HT1080 (cell line): Measurements from ENCODE around the gene CEP152. TPM values are rescaled to one million over a fixed set of nuclear protein-coding genes. Genes with fewer than 3 reads are reported as not detected.
"Not testable (repeated sequence)": the region's sequence is repeated elsewhere in the genome, so short reads cannot be mapped to it uniquely, and the experiment has no call there.

ENCODE experiments used
- DNase-seq: peaks from one replicate; pipeline ENCODE4 v3.0.0-alpha.2; 2015; ENCODE audit warnings: low read depth
- total RNA-seq: library from RNA; depleted of rRNA; stranded (reverse); fragments of >200 nt; shearing (Covaris generic); gene quantifications from 2 replicates; pipeline ENCODE4 v1.2.3, GENCODE V29; 2014

Gene CEP152
- total RNA-seq, 1 experiment from 2014 or later = 14.5 TPM

DNA sequence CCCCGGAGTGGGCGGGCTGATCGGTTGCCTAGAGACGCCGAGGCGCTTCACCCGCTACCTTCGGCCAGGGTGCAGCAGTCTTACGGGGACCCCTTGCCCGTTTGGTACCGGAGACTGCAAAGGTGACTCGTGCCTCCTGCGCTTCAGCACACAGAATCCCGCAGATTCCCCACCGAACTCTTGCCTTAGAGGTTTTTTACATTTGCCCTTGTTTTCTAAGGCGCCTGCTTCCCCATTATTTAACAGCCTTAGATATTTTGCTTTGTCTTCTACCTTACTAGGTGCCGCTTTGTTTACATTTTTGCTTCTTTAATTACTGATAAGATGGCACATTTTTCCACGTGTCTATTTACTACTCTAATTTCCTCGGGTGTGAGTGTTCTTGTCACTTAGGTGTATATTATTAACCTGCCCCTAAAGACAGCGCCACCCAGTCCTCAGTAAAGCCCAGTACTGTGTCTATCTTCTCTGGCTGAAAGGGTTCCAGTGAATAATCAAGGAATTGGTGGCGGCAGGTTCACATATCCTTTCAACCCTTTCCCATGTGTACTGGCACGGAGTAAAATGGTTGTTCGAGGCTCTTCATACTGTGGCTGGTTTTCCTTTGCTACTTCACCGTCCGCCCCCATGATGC is 573 bp upstream of the CEP152 start:
- DNase-seq = peak; percentile 6

DNA sequence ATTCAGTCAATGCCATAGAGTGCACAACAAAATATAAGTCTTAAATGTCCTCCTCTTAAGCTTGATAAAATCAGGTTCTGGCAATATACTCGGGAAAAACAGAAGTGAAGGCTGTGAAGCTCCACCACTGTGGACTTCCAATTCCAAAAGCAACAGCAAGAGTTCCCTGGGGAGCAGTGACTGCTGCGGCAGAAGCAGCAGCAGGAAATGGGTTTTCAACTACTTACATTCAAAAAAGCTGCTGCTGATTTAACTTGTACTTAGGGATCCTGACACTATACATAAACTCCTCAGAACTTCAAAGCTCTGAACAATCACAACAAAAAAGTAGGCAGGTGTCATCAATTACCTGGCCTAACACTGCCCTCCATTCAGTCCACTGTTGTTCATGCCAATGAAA is 4.7 kb downstream of the CEP152 start:
- no peak for DNase-seq

DNA sequence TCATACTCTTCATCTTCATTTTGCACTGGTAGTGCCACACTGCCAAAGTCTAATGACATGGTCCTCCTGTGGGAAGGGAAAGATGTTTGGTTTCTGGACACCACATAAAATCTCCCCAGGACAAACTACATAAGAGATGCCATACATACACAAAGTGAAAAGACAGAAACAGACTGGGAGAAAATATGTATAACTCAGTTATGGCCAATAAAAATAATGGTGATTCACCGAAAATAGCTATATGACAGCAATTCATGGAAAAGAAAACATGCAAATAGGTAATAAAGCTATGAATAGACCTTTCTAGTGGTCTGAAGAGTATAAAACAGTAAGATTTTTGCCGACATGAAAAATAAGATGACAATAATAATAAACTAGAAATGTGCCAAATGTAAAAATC is 5.3 kb downstream of the CEP152 start:
- no peak for DNase-seq

DNA sequence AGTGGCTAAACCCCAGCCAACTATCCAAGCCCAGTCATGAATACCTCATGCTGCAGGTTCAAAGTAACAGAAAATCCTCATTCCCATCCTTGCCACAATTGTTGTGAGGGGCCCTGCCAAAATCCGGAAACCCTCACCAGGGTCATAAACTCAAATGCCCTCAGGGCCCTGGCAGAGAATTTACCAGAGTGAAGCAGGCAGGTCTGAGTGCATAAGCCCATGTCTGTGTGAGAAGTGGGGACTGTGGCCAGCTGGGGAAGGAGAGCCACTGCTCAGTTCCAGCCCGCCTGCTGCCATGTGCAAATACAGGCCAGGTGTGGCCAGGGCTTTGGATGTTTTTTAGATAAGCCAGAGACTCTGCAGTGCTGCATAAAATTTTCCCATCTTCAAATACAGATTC is 7.0 kb downstream of the CEP152 start:
- no peak for DNase-seq

DNA sequence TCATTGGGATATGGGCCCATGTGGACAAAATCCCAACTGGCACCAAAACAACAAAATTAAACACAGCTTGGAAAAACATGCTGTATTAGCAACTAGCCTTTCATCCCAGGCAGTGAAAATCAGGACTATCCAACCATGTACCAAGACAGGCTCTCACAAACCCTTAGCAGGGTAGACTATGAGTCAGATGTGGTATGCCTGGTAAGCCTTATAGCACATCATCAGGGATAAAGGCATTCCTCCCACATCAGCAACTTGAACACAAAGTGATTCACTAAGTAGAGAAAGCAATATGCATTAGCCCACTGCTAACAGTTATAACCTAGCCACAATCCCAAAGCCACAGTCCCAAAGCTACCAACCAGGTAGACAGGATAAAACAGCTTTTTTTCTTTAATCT is 8.0 kb downstream of the CEP152 start:
- peak; percentile 85 for DNase-seq

DNA sequence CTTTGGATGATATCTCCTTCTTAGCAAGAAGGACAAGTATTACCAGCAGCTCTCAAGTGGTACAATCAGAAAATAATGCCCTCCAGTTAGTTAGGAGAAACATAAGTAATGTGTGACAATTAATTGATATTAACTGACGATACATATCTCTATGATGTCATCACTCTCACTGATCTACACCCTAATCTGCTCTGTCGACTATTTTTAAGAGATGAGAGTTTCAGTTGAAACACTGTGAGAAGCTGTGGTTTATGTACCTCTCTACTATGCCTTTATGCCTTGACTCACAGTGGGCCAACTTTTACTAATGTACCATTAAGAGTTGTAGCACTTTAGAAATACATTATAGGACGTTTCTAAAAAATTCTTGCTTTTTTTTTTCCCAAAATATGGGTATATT is 8.6 kb downstream of the CEP152 start:
- no peak for DNase-seq

DNA sequence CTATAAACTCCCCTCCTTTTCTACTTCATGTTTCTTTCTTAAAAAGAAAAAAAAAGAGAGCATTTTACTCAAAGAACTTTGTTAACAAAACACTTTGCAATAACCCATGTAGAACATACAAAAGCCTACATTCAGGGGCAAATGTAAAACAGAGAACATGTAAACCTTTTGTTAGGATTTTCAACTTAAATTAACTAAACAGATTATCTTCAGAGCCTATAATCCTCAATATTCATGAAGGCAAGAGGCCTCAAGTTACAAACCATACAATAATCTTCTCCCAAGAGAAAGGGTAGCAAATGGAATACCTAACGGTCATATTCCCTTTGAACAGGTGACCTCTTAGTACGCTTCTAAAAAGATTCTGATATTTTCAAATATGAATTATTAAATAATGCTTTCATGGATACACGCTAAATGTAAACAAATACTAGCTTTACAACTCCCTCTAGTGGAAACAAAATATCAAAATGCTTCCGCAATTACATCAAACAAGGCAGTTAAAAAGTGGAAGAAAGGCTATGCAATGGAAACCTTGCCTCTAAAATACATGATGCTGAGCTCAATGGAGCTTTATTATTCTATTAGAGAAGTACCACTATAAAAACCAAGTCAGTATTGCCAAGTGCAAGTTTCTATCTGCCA is 9.9 kb downstream of the CEP152 start:
- DNase-seq = no peak

DNA sequence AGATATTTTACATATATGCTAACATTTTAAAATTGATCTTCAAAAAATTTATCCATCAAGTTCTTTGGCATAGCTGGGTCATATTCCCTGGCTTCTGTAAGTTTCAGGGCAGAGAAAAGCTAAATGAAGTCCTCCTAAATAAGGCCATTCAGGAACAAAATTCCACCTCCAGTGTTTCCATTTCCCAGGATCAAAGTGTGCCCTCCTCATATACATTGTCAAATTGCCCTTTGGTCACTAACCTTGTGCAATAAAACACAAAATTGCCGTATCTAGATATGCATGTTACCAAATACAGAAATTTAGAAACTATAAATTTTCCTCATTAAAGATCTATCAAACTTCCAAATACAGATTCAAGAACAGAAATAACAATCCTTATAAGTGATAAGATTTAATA is 10.6 kb downstream of the CEP152 start:
- DNase-seq = no peak

DNA sequence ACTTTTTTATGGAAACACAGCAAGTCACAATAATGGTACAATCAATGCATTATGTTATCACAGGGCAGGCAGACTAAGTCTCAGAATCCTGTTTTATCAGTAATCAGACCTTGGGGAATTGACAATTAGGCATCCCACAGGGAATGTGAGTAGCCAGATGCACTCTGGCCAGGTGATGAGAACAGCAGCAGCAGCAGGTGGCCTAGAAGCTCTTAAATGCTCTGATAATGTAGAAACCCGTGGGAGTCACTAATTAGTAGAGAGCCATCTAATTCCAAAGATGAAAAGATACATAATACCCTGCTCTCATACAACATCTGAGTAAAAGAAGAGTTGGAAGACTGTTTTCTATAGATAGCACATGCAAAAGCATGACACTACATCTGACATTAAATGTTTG is 12.6 kb downstream of the CEP152 start:
- no peak for DNase-seq

DNA sequence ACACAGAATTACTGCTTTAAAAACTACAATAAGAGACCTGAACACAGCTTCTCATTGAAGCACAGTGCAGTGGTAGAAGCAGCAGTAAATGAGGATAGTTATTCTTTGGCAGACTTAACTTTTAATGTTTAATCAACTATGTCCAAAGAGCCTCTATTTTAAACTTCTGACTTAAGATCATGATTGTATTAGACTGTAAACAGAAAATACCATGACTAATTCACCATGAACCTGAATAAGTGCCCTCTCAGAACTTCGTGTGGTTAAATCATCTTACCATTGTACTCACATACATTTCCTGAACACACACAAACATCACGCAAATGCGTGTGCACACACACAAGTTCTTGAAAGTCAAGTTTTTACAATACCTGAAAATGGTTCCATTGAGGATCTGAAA is 13.9 kb downstream of the CEP152 start:
- DNase-seq = peak; percentile 19

DNA sequence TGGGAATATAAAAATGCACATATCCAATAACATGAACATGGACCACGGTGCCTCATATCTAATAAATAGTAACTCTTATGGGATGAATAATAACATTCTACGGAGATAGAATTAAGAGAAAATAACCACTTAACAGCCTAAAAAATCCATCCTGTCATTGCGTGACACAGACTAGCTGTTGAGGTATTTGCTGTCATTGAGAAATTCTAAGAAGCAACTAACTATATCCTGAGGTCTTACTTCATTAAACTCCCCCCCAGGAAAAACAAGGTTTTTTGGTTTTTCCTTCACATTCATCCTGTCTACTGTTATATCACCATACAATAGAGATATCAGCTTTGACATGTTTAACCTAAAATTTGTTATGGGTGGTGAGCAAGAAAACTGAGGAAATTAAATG is 14.3 kb downstream of the CEP152 start:
- DNase-seq = no peak

DNA sequence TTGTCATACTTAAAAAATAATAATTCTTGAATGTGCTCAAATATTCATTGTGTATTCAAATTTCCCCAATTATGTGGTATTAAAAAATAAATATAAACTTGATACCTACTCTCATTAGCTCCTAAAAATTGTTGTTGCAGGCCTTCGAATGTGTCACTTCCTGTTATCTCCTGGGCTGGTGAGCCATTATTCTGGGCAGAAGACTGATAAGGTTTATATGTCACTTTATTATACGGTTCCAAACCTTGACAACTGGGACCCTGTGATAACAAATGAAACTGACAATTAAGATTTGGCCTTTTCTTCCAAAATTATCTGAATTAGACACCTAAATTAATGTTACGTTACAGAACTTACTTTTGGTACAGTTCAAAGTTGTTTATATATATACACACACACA is 15.0 kb downstream of the CEP152 start:
- no peak for DNase-seq

DNA sequence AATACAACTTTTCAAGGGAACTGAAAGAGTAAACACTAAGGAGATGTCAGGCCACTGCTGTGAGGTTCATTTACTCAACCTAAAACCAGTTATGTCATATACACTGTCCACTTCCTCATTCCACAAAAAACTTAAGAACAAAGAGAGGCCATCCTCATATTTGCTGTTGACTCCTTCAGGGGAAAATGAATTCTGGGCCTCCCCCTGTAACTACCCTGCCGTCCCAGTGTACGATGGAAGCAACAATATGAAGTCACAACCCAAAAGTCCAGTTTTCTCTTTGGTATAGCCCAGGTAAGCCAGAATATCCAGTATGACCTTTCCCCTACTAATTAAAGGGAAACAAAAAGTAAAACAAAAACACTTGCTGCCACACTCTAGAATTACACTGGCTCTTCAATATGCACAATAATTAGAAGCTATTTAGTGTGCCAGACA is 16.2 kb downstream of the CEP152 start:
- no peak for DNase-seq

DNA sequence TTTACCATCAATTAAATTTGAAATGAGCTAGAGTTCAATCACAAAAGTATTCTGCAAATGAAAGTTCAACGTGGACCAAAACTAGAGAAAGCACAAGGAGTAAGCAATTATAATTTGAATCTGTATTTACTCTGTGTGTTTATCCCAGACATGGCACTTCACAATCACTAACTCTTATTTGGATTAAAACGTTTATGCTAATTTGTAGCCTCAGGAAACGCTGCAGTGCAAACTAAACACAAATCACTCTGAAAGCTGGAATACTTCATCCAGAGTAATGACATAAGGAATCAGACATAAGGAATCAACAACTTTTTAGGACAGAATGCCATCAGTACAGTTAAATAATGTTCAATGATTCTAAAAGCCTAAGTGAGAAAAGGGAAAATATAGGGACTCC is 18.5 kb downstream of the CEP152 start:
- DNase-seq = no peak

DNA sequence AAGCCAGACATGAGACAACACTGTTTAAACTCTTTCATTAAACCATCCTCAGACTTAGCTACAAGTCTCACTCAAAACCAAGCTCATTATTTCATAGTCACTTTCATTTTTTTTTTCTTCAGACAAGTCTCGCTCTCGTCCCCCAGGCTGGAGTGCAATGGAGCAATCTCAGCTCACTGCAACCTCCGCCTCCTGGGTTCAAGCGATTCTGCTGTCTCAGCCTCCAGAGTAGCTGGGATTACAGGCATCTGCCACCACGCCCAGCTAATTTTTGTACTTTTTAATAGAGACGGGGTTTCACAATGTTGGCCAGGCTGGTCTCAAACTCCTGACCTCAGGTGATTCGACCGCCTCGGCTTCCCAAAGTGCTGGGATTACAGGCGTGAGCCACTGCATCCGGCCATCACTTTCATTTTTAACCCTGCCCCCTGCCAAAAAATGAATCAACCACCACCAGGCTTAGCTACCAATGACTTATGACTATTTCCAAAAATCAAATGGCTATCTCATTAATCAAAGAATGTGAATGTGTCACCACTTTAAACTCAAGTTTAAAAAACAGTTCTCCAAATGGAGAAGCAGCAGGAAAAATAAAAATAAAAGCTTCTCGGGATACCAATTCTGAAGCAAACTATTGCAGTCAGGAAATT is 20.3 kb downstream of the CEP152 start:
- not testable (repeated sequence) for DNase-seq

DNA sequence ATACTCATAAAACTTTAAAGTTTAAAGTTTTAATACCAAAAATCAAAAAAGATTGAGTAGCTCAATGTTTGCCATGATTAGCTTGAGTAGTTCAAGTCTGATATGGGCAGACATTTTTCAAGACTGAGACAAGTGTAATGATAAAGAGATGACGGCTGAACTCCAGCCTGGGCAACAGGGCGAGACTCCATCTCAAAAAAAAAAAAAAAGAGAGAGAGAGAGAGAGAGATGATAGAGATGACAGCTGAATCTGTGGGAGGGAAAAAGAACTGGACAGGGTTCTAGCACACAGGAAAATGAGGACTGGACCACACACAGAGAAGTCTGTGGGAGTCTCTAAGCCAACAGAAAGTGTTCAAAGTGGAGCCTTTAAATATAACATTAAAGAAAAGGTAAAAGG is 25.2 kb downstream of the CEP152 start:
- no peak for DNase-seq

DNA sequence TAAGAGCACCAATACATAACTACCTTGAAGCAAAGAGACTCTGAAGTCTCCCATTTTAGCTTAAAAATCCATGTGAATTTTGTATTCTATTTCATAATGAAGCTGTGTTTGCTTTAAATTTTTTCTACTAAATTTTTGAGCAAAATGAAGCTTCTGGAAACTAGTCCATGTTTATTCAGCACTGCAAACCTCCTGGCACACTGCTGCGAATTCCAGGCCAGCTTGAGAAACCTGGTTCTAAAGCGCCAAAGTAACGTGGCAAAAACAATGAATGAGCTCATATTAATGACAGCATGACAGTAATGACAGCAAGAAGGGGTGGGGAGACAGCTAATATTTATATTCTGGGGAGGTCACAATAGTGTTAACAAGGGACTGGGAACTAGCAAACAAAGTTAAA is 25.7 kb downstream of the CEP152 start:
- no peak for DNase-seq

DNA sequence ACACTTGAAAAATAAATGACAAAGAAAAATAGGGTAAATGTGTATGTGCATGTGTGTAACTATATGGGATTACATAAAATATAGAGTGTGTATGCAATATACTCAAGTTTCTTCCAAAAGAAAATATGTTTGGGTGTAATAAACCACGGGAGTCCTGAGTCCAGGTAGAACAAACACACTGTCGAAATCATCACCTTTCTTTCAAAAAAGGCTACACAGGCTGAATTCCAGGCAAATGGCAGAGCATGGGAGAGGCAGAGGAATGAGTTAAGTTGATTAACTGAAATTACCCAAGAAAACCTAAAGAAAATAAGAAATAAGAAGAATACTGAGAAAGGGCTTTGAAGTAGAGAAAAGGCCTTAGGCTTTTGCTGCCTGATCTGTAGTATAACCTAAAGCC is 26.1 kb downstream of the CEP152 start:
- DNase-seq = no peak

DNA sequence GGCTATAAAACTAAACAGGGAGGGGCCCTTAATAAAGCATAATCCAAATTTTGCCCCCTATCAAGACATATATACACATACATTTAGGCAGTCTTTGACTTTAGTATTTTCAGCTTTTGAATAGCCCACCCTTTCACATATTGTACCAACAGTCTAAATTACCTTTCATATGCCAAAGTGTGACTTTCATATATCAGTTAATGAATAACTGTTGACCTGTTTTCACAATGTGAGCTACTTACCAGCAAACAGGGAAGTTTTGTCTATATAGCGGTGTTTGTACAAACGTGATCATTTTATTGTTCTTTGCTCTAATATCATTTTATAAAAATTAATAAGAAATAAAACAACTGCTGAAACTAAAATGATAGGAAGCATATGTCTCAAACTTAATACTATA is 28.0 kb downstream of the CEP152 start:
- DNase-seq = no peak

DNA sequence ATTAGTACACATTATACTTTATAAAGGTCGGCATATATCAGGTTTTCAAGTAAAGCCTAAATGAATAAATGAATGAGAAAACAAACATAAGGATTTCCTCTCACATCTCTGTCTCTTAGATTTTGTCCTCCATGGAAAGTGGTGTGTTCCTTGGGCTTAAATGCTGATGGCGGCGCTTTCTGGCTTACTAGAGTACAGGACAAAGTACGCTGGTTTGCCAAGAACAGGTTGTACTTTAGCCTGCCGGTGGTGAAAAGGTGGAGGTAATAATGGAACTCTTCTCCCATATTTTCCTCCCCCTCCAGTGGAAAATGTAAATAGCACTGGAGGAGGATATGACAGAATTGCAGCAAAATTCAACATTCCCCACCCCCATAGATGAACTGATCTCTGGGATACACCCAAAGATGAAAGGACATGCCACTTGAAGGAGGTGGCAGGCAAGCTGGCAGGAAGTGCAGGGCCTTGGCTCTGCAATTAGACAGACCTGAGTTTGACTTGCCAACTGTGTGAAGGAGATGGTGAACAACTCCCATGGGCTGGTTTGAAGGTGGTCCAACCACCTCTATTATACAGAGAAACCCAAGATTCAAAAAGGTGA is 29.3 kb downstream of the CEP152 start:
- no peak for DNase-seq

DNA sequence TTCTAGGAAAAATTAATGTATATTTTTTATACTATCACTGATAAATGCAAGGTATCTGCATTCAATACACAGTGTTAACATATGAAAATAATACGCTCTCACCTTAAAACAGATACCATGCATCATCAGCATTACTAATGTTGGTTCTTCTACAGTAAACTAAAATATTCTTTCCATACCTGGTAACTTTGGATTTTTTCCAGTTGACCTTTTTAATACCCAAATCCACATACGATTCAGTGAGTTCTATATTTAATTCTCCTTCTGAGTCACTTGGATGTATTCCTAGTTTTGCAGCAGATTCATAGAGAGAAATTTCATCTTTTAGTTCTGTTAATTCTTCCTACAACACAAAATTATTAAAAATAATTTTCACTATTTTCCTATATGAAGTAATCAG is 29.9 kb downstream of the CEP152 start:
- DNase-seq = no peak

DNA sequence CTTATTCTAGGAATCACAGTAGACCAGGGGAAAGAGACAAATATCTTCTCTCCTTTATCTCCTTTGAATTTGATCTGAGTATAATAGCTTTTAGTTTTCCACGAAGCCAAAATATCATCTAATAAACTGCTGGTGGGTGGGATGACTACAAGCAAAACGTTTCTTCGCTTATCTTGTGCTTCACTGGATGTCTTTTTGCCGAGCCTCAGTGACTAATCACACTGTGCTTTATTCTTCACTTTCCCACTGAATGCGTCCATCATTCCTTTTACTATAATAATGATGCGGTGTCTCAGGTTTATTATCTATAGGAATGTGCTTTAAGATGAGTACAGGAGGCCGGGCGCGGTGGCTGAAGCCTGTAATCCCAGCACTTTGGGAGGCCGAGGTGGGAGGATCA is 32.5 kb downstream of the CEP152 start:
- no peak for DNase-seq
